Measurements from ENCODE around the gene MAP3K14. TPM values are rescaled to one million over a fixed set of nuclear protein-coding genes. Genes with fewer than 3 reads are reported as not detected.

The MAP3K14 gene
- total RNA-seq, 2 experiments from 2014 or later, result 31.6 to 31.9 TPM

DNA sequence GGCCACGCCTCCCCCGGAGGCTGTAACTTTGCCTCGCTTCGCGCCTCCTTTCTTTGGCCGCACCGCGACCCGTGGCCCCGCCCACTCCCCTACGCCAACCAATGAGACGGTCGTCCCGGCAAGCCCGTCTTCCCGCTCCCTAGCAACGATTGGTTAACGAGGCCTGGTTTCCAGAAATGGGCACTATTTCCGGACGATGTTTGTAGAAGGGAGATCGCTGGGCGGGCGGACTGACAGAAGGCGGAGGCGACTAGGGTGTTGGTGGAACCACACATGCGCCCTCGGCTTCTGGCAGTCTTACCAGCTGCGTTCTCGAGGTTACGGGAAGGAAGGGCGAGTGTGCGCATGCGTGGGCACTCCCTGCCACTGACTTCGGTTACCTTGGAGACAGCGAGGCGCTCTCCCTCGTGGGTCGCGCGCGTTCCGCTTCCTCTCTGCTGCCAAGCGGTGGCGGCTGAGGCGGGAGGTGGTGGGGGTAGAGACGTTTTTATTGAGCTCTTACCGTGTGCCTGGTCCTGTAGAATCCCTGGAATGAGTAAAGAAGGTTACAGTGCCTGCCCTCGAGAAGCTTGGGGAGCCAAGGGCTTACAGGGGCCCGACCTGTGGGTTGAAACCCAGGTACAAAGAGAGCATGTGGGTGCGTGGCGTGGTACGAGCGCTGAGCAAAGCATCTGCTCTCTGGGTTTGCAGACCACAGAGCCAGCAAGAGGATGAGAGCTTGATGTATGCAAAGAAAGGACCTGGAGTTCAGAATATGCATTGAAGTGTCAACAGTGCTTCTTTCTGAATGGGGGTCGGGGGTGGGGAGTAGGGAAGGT, 500 bp upstream of the MAP3K14 start:
- H3K4me1 Mint-ChIP-seq (ENCODE audit: low read depth), result peaks cover 60% of the 10 kb centered on the region
- POLR2A ChIA-PET, result interaction anchor here (0.6 to 15.9 kb wide), 20 partner anchors 9 to 168 kb away, joined by 3 to 211 read pairs (median 4); partner anchors contain the start of genes FMNL1 and HEXIM1
- peak overlapping the region; percentile 88 for H3K27ac Mint-ChIP-seq

DNA sequence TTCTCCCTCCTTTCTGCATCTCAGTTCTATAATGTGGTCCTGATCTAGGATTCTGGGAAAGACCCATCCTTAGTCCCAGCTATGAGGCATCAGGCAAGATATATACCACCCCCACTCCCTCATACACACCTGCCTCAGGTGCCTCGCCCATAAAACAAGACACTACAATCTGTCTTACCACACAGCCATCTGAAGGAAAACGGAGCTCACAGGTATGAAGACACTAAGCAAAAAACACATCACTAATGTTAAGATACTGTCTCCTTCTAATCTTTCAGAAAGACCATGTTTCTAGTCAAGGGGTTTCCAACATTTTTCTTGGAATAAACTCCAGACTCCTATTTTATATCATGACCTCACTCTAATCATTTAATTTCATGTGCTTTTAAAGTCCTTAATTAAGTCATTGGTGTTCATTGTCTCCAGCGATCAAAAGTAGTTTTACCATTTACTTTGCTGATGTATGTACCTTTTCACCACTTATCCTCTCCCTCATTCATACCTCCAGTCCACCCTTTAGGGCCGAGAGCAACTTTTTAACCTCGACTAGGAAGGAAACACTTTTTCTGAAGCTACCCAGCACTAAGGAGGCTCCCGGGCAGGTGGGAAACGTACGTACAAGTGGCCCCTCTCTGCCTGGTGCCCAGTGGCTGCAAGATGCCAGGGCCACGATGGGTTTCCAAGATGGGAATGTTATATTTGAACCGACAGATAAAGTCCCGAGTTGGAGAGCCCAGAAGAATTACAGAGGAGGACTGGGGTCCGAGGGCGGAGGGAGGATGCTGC, 979 bp downstream of the MAP3K14 start:
- ChIA-PET POLR2A (interaction anchor here (0.6 to 15.9 kb wide), 20 partner anchors 8 to 313 kb away, joined by 3 to 211 read pairs (median 4); partner anchors contain the start of genes FMNL1 and HEXIM1), CTCF (interaction anchor here (0.9 to 6.7 kb wide), 12 partner anchors 10 to 181 kb away, joined by 3 to 56 read pairs (median 6); partner anchors contain the start of genes ACBD4 and HEXIM1)
- Mint-ChIP-seq H3K27me3 (no peaks in the 10 kb centered on the region), H3K9me3 (no peaks in the 10 kb centered on the region), H3K4me3 (peak overlapping the region; percentile 88), H3K4me1 (ENCODE audit: low read depth) (peaks cover 59% of the 10 kb centered on the region), H3K36me3 (ENCODE audit: low read depth) (peaks cover 44% of the 10 kb centered on the region), H3K27ac (peak overlapping the region; percentile 94)
- intact Hi-C loops (cut with micrococcal nuclease), result loop anchor here (5.0 kb wide), 3 partner anchors 71 to 169 kb away; partner anchors contain the start of genes FMNL1 and HEXIM1
- TF ChIP-seq, protein P1, sequence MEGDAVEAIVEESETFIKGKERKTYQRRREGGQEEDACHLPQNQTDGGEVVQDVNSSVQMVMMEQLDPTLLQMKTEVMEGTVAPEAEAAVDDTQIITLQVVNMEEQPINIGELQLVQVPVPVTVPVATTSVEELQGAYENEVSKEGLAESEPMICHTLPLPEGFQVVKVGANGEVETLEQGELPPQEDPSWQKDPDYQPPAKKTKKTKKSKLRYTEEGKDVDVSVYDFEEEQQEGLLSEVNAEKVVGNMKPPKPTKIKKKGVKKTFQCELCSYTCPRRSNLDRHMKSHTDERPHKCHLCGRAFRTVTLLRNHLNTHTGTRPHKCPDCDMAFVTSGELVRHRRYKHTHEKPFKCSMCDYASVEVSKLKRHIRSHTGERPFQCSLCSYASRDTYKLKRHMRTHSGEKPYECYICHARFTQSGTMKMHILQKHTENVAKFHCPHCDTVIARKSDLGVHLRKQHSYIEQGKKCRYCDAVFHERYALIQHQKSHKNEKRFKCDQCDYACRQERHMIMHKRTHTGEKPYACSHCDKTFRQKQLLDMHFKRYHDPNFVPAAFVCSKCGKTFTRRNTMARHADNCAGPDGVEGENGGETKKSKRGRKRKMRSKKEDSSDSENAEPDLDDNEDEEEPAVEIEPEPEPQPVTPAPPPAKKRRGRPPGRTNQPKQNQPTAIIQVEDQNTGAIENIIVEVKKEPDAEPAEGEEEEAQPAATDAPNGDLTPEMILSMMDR (IDR thresholded peaks at IDR 0.05), result no peak
- ATAC-seq (no peak), DNase-seq (no peak)

More for the DNA sequence above, 500 bp upstream of the MAP3K14 start:
- Mint-ChIP-seq H3K9me3 (no peaks in the 10 kb centered on the region), H3K36me3 (ENCODE audit: low read depth) (peaks cover 35% of the 10 kb centered on the region), H3K4me3 (peak overlapping the region; percentile 81), H3K27me3 (no peaks in the 10 kb centered on the region)
- DNase-seq (peak; percentile 100), ATAC-seq (peak; percentile 81)
- intact Hi-C loops (cut with micrococcal nuclease), result loop anchor here (5.0 kb wide), 3 partner anchors 70 to 170 kb away; partner anchors contain the start of genes FMNL1 and HEXIM1
- TF ChIP-seq, protein P1 (IDR thresholded peaks at IDR 0.05), result no peak
- CTCF ChIA-PET, result interaction anchor here (0.7 to 6.0 kb wide), 19 partner anchors 11 to 182 kb away, joined by 3 to 56 read pairs (median 4); partner anchors contain the start of gene ACBD4

DNA sequence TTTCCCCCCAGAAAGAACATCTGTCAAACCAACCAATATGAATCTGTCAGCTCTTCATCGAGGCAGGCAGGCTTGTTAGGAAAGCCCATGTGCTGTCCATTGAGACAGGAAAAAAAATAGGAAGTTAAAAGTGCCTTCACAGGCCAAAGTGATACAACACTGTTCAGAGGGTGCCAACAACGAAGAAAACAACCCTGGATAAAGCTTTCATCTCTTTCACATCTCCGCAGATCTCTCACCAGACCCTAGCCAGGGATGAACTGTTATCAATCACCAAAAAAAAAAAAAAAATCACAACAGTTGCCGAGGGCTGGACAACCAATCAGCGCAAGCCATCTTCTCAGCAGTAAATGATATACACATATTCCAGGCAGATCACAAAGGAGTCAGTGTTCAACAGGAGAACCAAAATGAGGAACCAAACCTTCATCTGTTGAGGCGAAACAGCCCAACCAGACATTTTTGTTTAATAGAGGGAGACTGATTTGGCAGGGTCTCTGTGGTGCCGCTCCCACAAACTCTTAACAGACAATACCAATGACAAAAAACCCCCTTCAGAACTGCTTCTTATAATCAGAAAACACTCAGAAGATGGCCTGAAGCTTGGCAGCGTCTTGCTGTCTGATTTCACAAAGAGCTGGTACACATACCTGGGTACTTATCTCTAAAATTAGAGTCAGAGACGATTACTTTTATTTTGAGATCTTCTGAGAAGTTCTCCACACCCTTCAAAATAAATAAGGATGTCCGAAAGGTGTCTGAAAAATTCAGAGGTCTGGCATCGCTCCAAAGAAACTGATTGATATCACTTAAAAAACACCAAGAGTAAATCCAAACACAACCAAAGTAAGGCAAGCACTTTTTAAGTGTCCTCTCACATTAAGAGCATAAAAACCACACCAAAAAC, 1.8 kb downstream of the MAP3K14 start:
- intact Hi-C loops (cut with micrococcal nuclease), result loop anchor here (5.0 kb wide), 4 partner anchors 38 to 168 kb away; partner anchors contain the start of genes FMNL1 and HEXIM1
- TF ChIP-seq, protein P1 (IDR thresholded peaks at IDR 0.05), result no peak
- ATAC-seq (no peak), DNase-seq (no peak)
- Mint-ChIP-seq H3K27ac (peak overlapping the region; percentile 94), H3K27me3 (no peaks in the 10 kb centered on the region), H3K4me1 (ENCODE audit: low read depth) (peaks cover 62% of the 10 kb centered on the region), H3K9me3 (no peaks in the 10 kb centered on the region), H3K36me3 (ENCODE audit: low read depth) (peaks cover 52% of the 10 kb centered on the region), H3K4me3 (peak overlapping the region; percentile 88)
- ChIA-PET CTCF (interaction anchor here (0.9 to 6.7 kb wide), 7 partner anchors 9 to 180 kb away, joined by 3 to 56 read pairs (median 7); partner anchors contain the start of gene ACBD4), POLR2A (interaction anchor here (0.8 to 15.9 kb wide), 15 partner anchors 9 to 166 kb away, joined by 3 to 211 read pairs (median 4); partner anchors contain the start of genes FMNL1 and HEXIM1)

DNA sequence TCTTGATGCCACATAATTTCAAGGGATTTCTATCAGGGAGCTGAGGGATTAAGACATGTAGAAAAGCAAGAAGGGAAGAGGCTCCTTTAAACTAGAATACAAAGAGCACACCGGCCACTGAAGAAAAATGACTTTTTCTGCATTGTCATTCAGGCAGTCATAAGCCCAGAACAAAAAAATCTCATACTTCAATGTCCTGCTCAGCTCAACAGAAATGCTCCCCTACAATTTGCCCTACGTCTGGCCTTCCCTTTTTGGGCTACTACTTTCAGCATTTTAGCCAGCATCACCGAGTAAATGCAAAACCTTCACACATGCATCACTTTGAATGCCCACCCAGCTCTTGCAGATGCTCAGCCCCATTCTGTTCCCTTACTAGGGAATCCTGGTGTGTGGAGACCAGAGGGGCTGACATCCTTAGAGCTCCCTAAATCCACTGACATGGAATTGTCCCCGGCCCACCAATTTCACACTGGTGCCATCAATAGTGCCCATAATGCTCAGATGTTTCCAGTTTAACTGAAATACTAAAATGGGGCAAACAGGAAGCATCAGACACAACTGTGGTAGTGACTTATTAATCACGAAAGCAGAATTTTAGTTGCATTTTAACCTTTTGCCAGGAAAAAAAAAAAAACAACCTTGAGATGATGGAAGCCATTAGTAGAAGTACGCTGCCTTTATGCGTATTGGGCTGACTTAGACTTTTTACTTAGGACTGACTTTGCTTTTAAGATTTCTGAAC, 2.7 kb downstream of the MAP3K14 start:
- Mint-ChIP-seq H3K27ac (peak overlapping the region; percentile 94), H3K4me1 (ENCODE audit: low read depth) (peaks cover 60% of the 10 kb centered on the region), H3K27me3 (no peaks in the 10 kb centered on the region), H3K9me3 (no peaks in the 10 kb centered on the region), H3K36me3 (ENCODE audit: low read depth) (peaks cover 59% of the 10 kb centered on the region), H3K4me3 (peak overlapping the region; percentile 88)
- intact Hi-C loops (cut with micrococcal nuclease), result loop anchor here (5.0 kb wide), 1 partner anchor 37 kb away; no protein-coding TSS in a partner anchor
- no peak for ATAC-seq
- CTCF ChIA-PET, result interaction anchor here (0.9 to 6.7 kb wide), 7 partner anchors 8 to 179 kb away, joined by 3 to 47 read pairs (median 7); partner anchors contain the start of gene ACBD4
- no peak for DNase-seq
- POLR2A ChIA-PET, result interaction anchor here (0.6 to 15.9 kb wide), 13 partner anchors 10 to 179 kb away, joined by 3 to 211 read pairs (median 3); partner anchors contain the start of genes ACBD4, FMNL1 and HEXIM1
- TF ChIP-seq, protein P1 (IDR thresholded peaks at IDR 0.05), result no peak
